Measurements from ENCODE around the gene ZNF37A.

DNA sequence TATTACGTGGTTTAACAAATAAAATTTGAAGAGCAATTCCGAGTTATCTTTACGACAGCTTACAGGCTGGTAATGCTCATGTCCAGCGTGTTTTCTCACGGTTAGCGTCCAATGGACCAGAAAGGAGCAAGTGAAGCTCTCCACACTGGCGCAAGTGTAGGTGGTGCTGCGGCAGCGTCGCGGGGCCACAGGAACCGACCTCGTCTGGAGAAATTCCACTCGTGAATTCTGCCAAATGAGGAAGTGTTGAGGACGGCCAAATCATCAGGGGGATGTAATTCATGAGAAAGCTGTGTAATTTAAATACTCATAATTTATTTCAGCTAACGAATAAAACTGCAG is 350 bp upstream of the ZNF37A start:
- TF ChIP-seq, protein P1, sequence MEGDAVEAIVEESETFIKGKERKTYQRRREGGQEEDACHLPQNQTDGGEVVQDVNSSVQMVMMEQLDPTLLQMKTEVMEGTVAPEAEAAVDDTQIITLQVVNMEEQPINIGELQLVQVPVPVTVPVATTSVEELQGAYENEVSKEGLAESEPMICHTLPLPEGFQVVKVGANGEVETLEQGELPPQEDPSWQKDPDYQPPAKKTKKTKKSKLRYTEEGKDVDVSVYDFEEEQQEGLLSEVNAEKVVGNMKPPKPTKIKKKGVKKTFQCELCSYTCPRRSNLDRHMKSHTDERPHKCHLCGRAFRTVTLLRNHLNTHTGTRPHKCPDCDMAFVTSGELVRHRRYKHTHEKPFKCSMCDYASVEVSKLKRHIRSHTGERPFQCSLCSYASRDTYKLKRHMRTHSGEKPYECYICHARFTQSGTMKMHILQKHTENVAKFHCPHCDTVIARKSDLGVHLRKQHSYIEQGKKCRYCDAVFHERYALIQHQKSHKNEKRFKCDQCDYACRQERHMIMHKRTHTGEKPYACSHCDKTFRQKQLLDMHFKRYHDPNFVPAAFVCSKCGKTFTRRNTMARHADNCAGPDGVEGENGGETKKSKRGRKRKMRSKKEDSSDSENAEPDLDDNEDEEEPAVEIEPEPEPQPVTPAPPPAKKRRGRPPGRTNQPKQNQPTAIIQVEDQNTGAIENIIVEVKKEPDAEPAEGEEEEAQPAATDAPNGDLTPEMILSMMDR (optimal IDR thresholded peaks at IDR 0.05 in 1 of 3, IDR thresholded peaks at IDR 0.05 in 1 of 3, conservative IDR thresholded peaks at IDR 0.05 in 1 of 3; ENCODE audit: extremely low read depth in 1 of 3, insufficient read depth in 2 of 3, low read length in 3 of 3), result no peak
- no peak for TF ChIP-seq EZH2 (IDR thresholded peaks at IDR 0.05; ENCODE audit: low read length)
